K562 (cell line): ENCODE results near the gene BNIP2. TPM values are rescaled to one million over a fixed set of nuclear protein-coding genes. Genes with fewer than 3 reads are reported as not detected.
"Not testable (repeated sequence)": the region's sequence is repeated elsewhere in the genome, so short reads cannot be mapped to it uniquely, and the experiment has no call there.

Experiments
- ATAC-seq: fragments of 200-7000 bp; cut with Tn5 transposase; 3 replicates; pipeline ENCODE4 v1.9.1; 2020; ENCODE audit warnings: moderate library complexity
- BruUV-seq: library from RNA; stranded (reverse); fragments of 400-500 nt; replicated peaks from 2 replicates; lab custom pipeline; 2021; lab: Mats Ljungman, UMichigan
- CTCF ChIA-PET: fragments of 300-600 bp; formaldehyde crosslinking; extraction: SDS; loops from one replicate; lab custom pipeline; 2021; ENCODE audit warnings: low intra/inter-chr PET ratio; lab: Yijun Ruan, JAX
- POLR2A ChIA-PET: fragments of 300-600, 350-650 bp; sonication (Branson Sonifier 250); formaldehyde crosslinking; extraction: SDS; loops from one replicate; lab custom pipeline; 2021; ENCODE audit warnings: antibody characterized with exemption, inconsistent platforms; lab: Yijun Ruan, JAX
- DNase-seq, 4 experiments: peaks; one replicate each; pipeline versions ENCODE4 v3.0.0 to v3.0.0-alpha.2; 2011 to 2018; ENCODE audit warnings: low spot score in 3 of 4, mixed read lengths in 3 of 4; ENCODE audit errors: extremely low read depth in 1 of 4
- FAIRE-seq: peaks from 2 replicates; lab custom pipeline; 2011; peaks lifted over from hg19 to GRCh38; lab: Jason Lieb, UNC
- H2AFZ ChIP-seq: 2 replicates; pipeline ENCODE4 v1.6.0; 2011; ENCODE audit warnings: low read depth, low read length, control low read depth, inconsistent platforms
- H3K27ac ChIP-seq: fragments of 200-600 bp; 3 replicates; pipeline ENCODE4 v1.8.0; 2011; ENCODE audit warnings: low read depth, mild to moderate bottlenecking, control low read depth, inconsistent platforms, low read length, moderate library complexity, mixed read lengths; ENCODE audit errors: extremely low read depth
- H3K27me3 ChIP-seq, 2 experiments: fragments of 300-600 bp in 1 of 2; 2 replicates in 1 of 2; 3 replicates in 1 of 2; pipeline versions ENCODE4 v1.6.0 to v1.8.0; 2011; ENCODE audit warnings: inconsistent platforms in 2 of 2, low read length in 2 of 2, mild to moderate bottlenecking in 1 of 2, mixed read lengths in 1 of 2, moderate library complexity in 1 of 2; ENCODE audit not compliant: control insufficient read depth in 2 of 2, insufficient read depth in 2 of 2
- H3K36me3 ChIP-seq: fragments of 300-600 bp; 3 replicates; pipeline ENCODE4 v1.8.0; 2011; ENCODE audit warnings: mild to moderate bottlenecking, low read length, inconsistent platforms; ENCODE audit not compliant: control insufficient read depth, insufficient read depth
- H3K4me1 ChIP-seq, 2 experiments: fragments of 200-600 bp in 1 of 2; replicated peaks in 1 of 2; 2 replicates in 1 of 2; 3 replicates in 1 of 2; pipeline versions ENCODE4 v1.5.1 to v1.8.0; 2011; ENCODE audit warnings: inconsistent platforms in 2 of 2, low read length in 2 of 2, mild to moderate bottlenecking in 1 of 2, mixed read lengths in 1 of 2, moderate library complexity in 1 of 2; ENCODE audit not compliant: control insufficient read depth in 2 of 2, insufficient read depth in 2 of 2
- H3K4me2 ChIP-seq: 2 replicates; pipeline ENCODE4 v1.6.1; 2011; ENCODE audit warnings: low read length, control low read depth, inconsistent platforms, mixed read lengths; ENCODE audit not compliant: insufficient read depth
- H3K4me3 ChIP-seq: fragments of 200-600 bp; sonication (generic), shearing (Covaris generic); 2 replicates; pipeline ENCODE4 v1.5.1; 2016; ENCODE audit warnings: control low read depth, inconsistent platforms
- H3K79me2 ChIP-seq: fragments of 200-600 bp; 3 replicates; pipeline ENCODE4 v1.8.0; 2011; ENCODE audit warnings: low read length, inconsistent platforms; ENCODE audit not compliant: control insufficient read depth, insufficient read depth
- H3K9ac ChIP-seq, 2 experiments: 2 replicates each; pipeline versions ENCODE4 v1.6.0 to v1.6.1; 2011; ENCODE audit warnings: low read depth in 2 of 2, low read length in 2 of 2, control low read depth in 1 of 2, inconsistent platforms in 1 of 2, mild to moderate bottlenecking in 1 of 2, mixed read lengths in 1 of 2; ENCODE audit not compliant: insufficient read depth in 1 of 2
- H3K9me1 ChIP-seq: one replicate; pipeline ENCODE4 v1.6.0; 2011; ENCODE audit warnings: inconsistent platforms, mild to moderate bottlenecking, low read length, moderate library complexity; ENCODE audit not compliant: control insufficient read depth, insufficient read depth
- H3K9me3 ChIP-seq: replicated peaks from 2 replicates; pipeline ENCODE4 v1.5.1; 2011; ENCODE audit warnings: low read depth, low read length, inconsistent platforms; ENCODE audit not compliant: control insufficient read depth, insufficient read depth
- H4K20me1 ChIP-seq: replicated peaks from 2 replicates; pipeline ENCODE4 v1.6.1; 2011; ENCODE audit warnings: low read length, inconsistent platforms, mixed read lengths; ENCODE audit not compliant: control insufficient read depth, insufficient read depth
- CHD2 ChIP-seq: IDR thresholded peaks from 2 replicates; pipeline ENCODE4 v1.6.1; 2011; ENCODE audit warnings: low read depth, low read length
- GTF2A2 ChIP-seq: IDR thresholded peaks from 2 replicates; pipeline ENCODE4 v1.6.1; 2016; ENCODE audit warnings: mild to moderate bottlenecking, missing genetic modification characterization, missing compliant biosample characterization
- HIVEP1 ChIP-seq: fragments of 250-450 bp; sonication (Bioruptor Pico); IDR thresholded peaks from 2 replicates; pipeline ENCODE4 v1.4.0; 2020; ENCODE audit warnings: mild to moderate bottlenecking
- HOXB6 ChIP-seq: fragments of 250-450 bp; sonication (Bioruptor Pico); IDR thresholded peaks from 2 replicates; pipeline ENCODE4 v1.5.1; 2022; ENCODE audit warnings: mild to moderate bottlenecking, borderline replicate concordance
- LARP7 ChIP-seq: fragments of 450-650 bp; IDR thresholded peaks from 2 replicates; pipeline ENCODE4 v1.6.1; 2016
- PTTG1 ChIP-seq: fragments of 450-650 bp; IDR thresholded peaks from 2 replicates; pipeline ENCODE4 v1.6.1; 2016; ENCODE audit warnings: low read depth, mild to moderate bottlenecking, missing genetic modification characterization, missing compliant biosample characterization
- SMAD1 ChIP-seq: fragments of 150-350 bp; IDR thresholded peaks from 2 replicates; pipeline ENCODE4 v1.6.1; 2014; ENCODE audit warnings: low read length, low read depth; ENCODE audit not compliant: partially characterized antibody
- ZZZ3 ChIP-seq: fragments of 450-650 bp; IDR thresholded peaks from 2 replicates; pipeline ENCODE4 v1.6.1; 2016; ENCODE audit warnings: antibody characterized with exemption, mild to moderate bottlenecking, moderate library complexity
- WGBS: fragments of 100-300 bp; shearing (Covaris generic); methylation state at CpG from one replicate; pipeline ENCODE4 v1.1.6; 2016; ENCODE audit warnings: low coverage, mixed read lengths; ENCODE audit not compliant: insufficient coverage; ENCODE audit errors: missing lambda C conversion rate; 5-methylcytosine and 5-hydroxymethylcytosine counted together
- in situ Hi-C: fragments of 300-500 bp; cut with MboI; formaldehyde crosslinking; loops from 4 replicates; pipeline ENCODE4 v1.15.0; 2018; ENCODE audit warnings: inconsistent platforms, mixed read lengths
- intact Hi-C: fragments of 100-400 bp; cut with micrococcal nuclease; formaldehyde crosslinking; loops from 2 replicates; pipeline ENCODE4 v1.14.2; 2022
- polyA plus RNA-seq, 8 experiments: library from polyadenylated mRNA; depleted of rRNA in 4 of 8; stranded (reverse) in 5 of 8; unstranded in 3 of 8; fragments of >200 nt; fragmentation: Nextera tagmentation in 2 of 8; fragmentation: Illumina TruSeq in 1 of 8; extraction: Ambion mirVana in 2 of 8; extraction: Trizol in 1 of 8; gene quantifications; 2 replicates each; pipeline versions ENCODE4 v1.2.1 to v1.2.3, GENCODE V29; 2011 to 2014; ENCODE audit warnings: inconsistent platforms in 1 of 8, missing spikeins in 1 of 8
- total RNA-seq, 7 experiments: library from RNA; depleted of rRNA in 6 of 7; stranded (reverse); fragments of >200 nt in 6 of 7; fragmentation: Illumina TruSeq in 2 of 7; extraction: Trizol in 2 of 7; gene quantifications; 2 replicates each; pipeline versions ENCODE4 v1.2.1 to v1.2.3, GENCODE V29; 2011 to 2021; ENCODE audit warnings: low replicate concordance in 1 of 7
- TF ChIP-seq, protein P1 (sequence below): fragments of 450-650 bp; IDR thresholded peaks from 2 replicates; pipeline ENCODE4 v1.6.1; 2016

Gene BNIP2
- total and polyA plus RNA-seq, 9 of the 15 experiments (the other 6 are each of a cell fraction or from before 2014, with no cell fraction given) = 19.6 to 88.0 (median 52.5) TPM

- TF ChIP-seq HIVEP1 (CRISPR knock-in tag) (no peak), PTTG1 (tag) (no peak), ZZZ3 (no peak), HOXB6 (CRISPR knock-in tag) (no peak), LARP7 (no peak), SMAD1 (no peak), CHD2 (no peak)
Measured at GRCh38 chr15:59646277-59646676, 42.8 kb downstream of the BNIP2 start (continued).

GRCh38 chr15:59645812-59646211 is 43.3 kb downstream of the BNIP2 start:
- H3K9ac ChIP-seq, H3K9me1 ChIP-seq, H3K27ac ChIP-seq, H2AFZ ChIP-seq, H3K27me3 ChIP-seq, ATAC-seq, H3K79me2 ChIP-seq, H3K9me3 ChIP-seq, FAIRE-seq, H4K20me1 ChIP-seq, intact Hi-C loops, H3K4me3 ChIP-seq, CTCF ChIA-PET, H3K4me2 ChIP-seq, BruUV-seq, H3K4me1 ChIP-seq, DNase-seq, in situ Hi-C loops: not testable (repeated sequence)
- POLR2A ChIA-PET = interaction anchor here (1.3 to 4.5 kb wide), 2 partner anchors 12 to 52 kb away, joined by 3 to 19 read pairs; partner anchors contain the start of gene GTF2A2
- 93% methylated on average over 7 of the region's 9 CpGs for WGBS
- TF ChIP-seq, protein P1, sequence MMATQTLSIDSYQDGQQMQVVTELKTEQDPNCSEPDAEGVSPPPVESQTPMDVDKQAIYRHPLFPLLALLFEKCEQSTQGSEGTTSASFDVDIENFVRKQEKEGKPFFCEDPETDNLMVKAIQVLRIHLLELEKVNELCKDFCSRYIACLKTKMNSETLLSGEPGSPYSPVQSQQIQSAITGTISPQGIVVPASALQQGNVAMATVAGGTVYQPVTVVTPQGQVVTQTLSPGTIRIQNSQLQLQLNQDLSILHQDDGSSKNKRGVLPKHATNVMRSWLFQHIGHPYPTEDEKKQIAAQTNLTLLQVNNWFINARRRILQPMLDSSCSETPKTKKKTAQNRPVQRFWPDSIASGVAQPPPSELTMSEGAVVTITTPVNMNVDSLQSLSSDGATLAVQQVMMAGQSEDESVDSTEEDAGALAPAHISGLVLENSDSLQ = peak; percentile 66; the same call in 1 of the 2 replicates
- peak; percentile 49; the same call in 1 of the 2 replicates for TF ChIP-seq GTF2A2 (tag)
- peaks cover 72% of the 10 kb centered on the region for H3K36me3 ChIP-seq
